Stimulated activated CD4-positive, alpha-beta T cell treated with anti-CD3 and anti-CD28 coated beads, TNF-alpha, amount 100 ng/mL, for 1 hour (primary cell): ENCODE data around the gene SYNGR3.
"Not testable (repeated sequence)": the region's sequence is repeated elsewhere in the genome, so short reads cannot be mapped to it uniquely, and the experiment has no call there.

ENCODE experiments used
- DNase-seq, 3 donors: peaks; one replicate each; pipeline ENCODE4 v3.0.0-alpha.2; 2020; ENCODE audit warnings: low read depth in 3 of 3, low spot score in 1 of 3

SYNGR3 gene

DNA sequence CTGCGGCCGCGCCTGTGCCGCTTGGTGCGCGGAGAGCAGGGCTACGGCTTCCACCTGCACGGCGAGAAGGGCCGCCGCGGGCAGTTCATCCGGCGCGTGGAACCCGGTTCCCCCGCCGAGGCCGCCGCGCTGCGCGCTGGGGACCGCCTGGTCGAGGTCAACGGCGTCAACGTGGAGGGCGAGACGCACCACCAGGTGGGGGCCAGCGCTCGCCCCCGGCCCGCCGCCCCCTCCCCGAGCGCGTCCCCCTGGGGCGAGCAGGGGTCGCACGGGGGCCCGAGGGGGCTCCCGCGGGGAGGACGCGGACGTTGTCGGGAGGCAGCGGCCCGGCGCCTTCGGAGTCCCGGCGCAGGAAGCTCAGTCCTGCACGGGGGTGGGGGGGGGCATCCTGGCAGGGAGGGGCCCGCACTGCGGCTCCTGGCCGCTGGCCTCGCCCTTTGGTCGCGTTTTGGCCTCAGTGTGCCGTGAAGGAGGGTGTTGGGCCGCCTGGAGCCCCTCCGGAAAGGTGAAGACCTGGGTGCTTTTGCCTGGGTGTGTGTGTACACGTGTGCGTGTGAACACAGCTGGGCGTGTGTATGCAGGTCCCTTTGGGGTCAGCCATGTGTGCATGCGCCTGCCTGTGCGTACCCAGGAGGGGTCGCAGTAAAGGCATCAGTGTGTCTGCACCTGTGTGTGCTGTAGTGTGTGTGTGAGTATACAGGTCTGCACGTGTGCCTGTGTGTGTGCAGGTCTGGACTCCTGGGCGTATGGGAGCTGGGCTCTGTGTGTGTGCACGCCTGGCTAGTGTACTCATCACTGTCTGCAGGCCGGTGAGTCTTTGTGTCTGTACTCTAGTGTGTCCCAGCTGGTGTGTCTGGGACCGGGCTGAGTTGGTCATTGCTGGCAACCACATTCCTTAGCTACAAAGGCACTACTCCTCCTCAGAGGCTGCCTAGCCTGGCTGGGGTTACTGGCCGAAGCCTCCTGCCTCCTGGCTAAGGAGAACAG, 37.5 kb downstream of the SYNGR3 start:
- no peak for DNase-seq

DNA sequence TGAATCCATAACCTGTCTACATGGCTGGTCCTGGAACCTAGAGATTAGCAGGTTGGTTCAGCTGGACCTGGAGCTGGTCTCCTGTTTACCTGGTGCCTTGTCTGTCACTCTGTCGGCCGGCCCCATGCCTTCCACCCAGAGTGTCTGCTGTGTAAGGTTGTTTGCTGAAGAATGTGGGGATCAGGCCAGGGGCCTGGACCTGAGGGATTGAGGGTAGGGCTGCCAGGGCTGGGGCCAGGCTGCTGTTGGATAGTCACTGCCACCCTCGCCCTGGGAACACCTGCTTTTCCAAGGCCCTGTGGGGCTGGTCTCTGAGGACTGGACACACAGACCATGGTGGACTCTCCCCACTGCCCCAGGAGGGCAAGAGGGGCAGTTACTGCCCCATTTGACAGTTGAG, 38.4 kb downstream of the SYNGR3 start:
- DNase-seq = no peak

DNA sequence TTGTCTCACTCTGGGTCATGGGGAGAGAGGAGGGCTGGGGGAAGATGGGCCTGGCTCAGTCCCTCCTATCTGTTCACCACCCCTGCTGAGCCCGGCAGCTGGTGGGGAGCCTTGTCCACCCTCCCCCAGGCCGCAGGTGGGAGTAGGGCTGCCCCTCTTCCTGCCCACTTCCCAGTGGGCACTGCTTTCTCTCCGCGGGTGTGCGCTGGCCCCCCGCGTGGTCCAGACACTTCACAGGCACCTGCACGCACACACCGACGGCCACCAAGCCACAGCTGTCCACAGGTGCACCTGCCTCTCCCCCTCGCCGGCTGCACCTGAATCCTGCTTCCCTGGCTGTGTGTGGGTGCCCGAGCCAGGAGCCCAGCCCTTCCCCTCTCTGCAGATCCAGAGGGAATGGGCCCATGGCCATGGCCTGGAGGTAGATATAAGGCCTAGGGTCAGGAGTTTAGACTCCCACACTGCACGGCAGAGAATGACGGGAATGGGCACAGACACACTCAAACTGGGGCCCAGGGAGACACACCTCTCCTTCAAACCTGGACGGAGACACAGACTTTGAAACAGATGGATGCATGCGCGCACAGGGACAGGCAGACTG, 39.0 kb downstream of the SYNGR3 start:
- DNase-seq = no peak

DNA sequence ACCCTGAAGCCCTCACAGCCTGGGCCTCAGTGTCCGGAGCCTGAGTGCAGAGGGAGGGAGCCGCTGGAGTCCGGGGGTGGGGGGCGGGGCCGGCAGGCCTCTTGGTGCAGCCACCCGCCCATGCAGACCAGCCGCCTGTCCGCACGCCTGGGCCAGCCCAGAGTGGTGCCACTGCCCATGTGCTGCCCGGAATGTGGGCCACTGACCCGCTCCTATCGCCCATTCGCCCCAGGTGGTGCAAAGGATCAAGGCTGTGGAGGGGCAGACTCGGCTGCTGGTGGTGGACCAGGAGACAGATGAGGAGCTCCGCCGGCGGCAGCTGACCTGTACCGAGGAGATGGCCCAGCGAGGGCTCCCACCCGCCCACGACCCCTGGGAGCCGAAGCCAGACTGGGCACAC, 39.6 kb downstream of the SYNGR3 start:
- no peak for DNase-seq

DNA sequence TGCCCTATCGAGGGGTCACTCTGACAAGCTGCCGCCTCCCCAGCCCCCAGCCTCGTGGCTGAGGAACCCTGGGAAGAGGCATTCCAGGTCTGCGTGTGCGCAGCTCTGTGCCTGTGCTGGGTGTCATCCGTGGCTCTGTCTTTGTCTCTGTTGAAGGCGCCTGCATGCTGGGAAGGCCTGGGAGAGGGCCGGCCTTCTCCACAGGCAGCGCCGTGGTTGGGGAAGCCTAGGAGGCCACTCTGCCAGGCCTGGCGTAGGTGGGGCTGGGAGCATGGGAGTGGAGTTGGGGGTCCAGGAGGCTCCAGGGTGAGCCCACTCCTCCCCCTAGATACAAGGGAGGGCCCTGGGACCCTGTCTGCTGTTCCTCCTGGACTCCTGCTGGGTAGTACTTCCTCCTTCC, 40.3 kb downstream of the SYNGR3 start:
- DNase-seq = no peak

DNA sequence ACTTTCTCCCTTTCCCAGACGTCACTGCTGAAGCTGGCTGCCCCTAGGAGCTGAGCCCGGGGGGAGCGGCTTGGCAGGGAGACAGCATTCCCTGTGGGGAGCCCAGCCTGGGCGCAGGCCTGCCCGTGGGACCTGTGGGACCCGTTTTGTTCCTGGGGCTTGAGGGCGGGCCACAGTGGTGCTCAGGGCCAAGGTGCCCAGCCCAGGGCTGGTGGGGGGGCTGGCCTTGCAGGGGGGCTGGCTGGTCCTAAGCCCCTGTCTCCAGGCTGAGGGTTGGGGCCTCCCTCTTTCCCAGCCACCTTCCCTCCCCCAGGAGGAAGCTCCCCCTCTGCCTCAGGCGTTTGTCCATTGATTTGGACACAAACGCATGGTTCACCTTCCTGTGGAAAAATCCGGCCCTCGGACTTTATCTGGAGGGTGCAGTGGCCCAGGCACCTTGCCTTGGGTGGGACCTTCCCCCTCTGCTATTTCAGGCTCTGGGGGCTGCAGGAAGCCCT, 41.4 kb downstream of the SYNGR3 start:
- no peak for DNase-seq

DNA sequence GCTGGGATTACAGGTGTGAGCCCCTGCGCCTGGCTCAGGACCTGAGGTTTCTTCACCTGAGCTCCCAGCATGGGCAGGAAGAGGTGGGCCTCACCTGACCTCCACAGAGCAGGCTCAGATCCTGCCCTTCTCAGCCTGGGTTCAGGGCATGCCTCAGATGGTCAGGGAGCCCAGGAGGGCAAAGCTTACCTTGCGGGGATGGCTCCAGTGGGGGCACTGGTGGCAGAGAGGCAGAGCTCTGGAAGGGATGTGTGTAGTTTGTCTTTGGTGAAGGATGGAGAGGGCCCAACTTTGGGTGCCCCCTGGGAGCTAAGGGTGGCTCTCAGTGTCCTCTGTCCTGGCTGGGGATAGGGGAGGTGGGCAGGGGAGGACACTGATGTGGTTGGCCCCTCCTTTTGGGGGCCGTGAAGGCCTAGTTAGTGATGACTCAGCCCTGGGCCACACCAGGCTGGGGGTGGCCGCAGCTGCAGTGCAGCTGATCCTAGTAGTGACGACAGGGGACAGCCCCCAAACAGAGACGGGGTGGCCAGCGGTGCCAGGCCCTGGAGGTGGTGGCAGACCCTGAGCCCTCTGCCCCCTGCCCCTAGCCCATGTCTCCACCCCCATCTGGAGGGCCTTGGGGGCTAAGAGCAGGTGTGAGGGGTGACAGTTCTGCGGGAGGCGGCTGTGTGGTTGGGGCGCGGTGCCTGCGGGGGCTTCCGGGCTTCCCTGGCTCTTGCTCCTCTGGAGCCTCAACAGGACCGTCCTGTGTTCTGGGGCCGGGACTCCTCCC, 42.7 kb downstream of the SYNGR3 start:
- DNase-seq = no peak

DNA sequence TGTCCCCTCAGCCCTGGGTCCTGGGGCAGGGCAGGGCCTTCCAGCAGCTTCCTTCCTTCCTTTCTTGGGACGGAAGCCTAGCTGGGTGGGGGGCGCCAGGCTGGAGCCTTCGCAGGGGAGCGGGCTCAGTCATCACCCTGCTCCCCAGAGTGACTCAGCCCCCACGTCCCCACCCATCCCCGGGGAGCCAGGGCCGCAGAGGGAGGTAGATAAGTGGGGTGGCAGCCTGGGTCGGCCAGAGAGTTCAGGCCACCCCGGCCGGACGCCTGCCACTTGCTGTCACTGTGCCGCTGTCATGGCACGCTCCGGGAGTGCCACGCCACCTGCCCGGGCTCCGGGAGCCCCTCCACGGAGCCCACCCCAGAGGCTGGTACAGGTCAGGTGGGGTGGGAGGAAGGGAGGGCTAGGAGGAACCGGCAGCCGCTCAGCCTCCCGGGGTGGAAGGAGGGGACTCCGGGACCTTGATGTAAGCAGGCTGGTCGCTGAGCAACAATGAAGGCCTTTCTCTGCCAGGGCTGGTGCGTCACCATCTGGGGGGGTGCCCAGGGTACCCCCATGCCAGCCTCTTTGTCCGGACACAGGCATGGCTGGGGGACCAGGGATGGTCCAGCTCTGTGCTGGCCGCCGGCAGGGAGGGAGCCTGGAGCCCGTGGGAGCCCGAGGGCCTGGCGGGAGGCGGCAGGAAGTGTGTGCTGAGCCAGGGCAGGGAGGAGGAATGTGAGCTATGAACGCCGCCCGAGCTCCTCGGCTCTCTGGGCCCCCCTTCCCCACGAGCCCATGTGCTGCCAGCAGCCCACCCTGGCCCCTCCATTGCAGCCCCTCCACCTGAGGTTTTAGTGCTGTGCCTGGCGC, 43.5 kb downstream of the SYNGR3 start:
- DNase-seq = no peak

DNA sequence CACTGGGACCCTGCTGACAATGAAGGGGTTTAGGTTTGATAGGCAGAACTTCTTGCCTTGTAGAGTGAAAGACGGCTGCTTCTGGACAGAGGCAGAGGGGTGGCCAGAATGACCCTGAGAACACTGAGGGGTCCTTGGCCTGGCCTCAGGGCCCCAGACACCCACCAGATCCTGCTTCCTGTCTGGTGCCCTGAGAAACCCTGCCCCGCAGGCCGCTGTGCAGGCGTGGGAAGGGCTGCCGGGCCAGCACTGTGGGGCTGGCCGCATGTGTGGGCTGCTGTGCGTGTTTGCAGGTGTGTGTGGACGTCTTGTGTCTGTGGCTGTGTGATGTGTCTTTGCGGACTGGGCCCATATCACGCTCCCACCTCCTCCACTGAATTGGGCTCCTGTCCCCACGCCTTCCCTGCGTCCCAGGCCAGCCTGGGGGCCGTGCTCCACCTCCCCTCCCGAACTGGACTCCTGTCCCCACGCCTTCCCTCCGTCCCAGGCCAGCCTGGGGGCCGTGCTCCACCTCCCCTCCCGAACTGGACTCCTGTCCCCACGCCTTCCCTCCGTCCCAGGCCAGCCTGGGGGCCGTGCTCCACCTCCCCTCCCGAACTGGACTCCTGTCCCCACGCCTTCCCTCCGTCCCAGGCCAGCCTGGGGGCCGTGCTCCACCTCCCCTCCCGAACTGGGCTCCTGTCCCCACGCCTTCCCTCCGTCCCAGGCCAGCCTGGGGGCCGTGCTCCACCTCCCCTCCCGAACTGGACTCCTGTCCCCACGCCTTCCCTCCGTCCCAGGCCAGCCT, 44.3 kb downstream of the SYNGR3 start:
- not testable (repeated sequence) for DNase-seq

DNA sequence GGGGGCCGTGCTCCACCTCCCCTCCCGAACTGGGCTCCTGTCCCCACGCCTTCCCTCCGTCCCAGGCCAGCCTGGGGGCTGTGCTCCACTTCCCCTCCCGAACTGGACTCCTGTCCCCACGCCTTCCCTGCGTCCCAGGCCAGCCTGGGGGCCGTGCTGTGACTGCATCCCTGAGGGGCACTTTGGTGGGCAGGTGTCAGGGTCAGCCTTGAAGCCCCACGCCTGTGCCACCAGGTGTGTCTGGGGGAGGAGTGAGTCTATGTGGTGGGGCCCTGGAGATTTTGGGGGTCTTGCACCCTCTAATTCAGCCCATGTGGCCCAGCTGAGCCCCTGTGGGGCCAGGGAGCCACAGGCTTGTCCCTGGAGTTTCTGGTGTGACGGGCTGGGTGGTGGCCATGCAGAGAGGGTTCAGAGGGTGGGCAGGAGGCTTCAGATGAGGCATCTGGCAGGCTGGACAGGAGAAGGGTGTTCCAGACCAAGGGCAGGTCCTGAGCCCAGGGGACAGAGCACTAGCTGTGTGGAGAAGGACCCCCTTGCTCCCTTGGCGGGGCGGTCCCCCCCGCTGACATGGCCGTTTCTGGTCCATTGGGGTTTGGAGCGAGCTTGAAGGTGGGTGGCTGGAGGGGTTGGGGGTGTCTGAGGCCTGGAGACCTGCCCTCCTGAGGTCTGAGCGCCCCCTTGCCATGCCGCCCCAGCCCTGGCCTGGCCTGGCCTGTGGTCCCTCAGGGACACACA, 45.1 kb downstream of the SYNGR3 start:
- no peak for DNase-seq

DNA sequence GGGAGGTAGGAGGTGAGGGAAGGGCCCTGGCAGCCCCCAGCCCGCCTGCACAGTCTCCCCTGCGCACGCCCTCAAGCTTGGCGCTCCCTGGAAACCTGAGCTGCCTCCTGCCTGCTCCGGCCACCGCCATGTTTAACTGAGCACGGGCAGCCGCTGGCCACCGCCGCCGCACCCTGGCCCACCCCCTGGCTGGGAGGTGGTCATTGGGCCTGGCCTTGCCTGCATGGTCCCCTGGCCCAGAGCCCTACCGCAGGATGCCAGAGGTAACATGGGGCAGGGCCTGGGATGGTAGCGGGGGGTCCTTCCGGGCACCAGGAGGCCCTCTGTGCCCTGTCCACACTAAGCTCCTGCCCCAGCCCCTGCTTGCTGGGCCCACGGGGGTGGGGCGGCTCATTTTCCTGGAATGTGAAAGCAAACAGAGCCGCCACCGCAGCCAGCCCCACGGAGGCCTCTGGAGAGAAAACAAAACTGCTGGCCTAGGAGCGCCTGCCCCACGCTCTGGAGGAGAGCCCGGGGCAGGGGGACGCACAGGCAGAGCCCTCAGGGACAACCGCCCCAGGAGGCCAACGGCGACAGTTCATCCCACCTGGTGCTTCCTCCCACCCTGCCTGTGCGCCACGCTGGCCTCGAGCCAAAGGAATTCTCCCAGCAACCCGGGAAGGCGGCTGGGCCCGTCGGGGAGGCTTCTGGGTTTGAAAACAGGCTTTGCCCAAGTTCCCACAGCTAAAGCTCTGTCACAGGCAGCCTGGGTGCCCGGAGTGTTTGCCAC, 45.8 kb downstream of the SYNGR3 start:
- DNase-seq = no peak

DNA sequence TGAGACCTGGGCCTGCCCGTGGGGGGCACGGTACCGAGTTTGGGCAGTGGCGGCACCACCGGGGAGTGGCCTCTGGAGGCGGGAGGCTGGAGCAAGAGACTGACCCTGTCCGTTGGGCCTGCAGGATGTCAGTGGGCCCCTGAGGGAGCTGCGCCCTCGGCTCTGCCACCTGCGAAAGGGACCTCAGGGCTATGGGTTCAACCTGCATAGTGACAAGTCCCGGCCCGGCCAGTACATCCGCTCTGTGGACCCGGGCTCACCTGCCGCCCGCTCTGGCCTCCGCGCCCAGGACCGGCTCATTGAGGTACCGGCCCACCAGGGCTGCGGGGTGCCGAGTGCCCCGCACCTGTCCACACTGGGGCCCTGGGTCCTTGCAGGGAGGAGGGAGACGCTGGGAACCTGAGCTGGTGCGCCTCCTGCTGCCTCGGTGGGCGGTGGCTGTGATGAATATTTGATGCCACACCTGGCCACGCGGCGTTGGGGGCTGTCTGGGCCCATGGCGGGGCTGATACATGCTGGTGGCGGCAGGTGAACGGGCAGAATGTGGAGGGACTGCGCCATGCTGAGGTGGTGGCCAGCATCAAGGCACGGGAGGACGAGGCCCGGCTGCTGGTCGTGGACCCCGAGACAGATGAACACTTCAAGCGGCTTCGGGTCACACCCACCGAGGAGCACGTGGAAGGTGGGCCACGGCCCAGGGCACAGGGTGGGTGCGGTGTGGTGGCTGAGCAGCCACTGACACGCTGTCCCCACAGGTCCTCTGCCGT, 46.6 kb downstream of the SYNGR3 start:
- DNase-seq = no peak

DNA sequence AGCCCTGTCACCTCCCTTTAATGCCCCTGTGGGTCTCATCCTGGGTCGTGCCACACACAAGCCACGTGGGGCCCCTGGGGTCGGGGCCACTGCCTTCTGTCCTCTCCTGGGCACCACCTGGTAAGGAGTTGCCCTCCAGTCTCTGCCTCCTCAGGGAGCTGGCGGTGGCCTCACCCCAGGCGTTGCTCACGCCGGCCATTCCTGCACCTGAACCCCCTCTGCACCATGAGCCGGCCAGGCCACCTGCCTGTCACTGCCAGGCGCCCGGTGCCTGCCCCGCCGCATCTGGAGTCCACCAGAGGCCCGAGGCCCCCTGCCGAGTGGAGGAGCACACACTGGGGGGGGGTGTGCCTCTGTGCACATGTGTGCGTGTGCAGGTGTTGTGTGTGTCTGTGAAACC, 47.3 kb downstream of the SYNGR3 start:
- DNase-seq = no peak

DNA sequence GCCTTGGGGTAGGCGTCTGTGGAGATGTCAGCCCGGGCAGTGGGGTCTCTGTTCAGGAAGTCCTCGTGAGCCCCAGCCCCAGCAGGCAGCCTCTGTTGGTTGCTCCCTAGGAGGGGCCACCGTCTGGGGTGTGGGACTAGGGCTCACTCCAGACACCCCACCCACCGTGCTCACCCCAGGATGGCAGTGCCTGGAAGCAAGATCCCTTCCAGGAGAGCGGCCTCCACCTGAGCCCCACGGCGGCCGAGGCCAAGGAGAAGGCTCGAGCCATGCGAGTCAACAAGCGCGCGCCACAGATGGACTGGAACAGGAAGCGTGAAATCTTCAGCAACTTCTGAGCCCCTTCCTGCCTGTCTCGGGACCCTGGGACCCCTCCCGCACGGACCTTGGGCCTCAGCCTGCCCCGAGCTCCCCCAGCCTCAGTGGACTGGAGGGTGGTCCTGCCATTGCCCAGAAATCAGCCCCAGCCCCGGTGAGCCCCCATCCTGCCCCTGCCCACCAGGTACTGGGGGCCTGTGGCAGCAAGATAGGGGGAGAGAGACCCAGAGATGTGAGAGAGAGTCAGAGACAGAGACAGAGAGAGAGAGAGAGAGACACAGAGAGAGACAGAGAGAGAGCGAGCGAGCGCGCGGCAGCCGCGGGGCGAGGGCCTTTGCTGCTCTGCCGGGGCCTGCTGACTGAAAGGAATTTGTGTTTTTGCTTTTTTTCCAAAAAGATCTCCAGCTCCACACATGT, 48.0 kb downstream of the SYNGR3 start:
- DNase-seq = no peak

DNA sequence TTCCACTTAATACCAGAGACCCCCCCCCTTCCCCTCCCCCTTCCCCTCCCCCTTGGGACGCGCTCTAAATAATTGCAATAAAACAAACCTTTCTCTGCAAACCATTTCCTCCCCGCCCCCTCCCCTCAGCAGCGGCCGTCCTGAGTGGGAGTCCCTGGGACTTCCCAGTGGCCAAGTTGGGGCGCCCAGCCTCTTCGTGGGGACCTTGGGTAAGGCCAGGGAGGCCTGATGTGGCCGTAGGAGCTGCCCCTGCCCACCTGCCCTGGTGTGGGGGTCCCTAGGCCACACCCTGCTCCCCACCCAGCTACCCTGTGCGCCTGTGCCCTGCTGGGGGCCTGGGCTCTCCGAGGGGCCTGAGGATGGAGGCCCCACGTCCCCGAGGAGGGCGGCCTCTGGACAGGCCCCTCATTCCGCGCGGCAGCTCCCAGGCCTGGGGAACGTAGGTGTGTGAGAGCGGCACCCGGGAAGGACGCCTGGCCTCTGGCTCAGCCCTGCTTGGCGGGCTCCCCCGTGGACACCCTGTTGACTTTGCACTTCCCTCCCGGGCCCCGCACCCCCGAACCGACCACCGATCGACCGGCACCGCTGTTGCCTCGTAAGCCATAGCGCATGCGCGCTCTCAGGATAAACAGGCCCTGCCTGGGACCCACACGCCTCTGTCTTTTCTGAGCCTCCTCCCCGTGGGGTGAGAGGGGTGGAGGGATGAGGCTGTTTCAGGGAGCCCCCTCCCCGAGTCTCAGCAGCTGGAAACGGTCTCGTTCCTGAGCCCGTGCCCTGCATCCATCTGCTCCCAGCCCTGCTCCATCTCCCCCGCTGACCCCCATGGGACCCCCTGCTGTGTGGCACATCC, 48.8 kb downstream of the SYNGR3 start:
- no peak for DNase-seq
